ENCODE measurements around the gene RAD51B. TPM values are rescaled to one million over a fixed set of nuclear protein-coding genes. Genes with fewer than 3 reads are reported as not detected.
"Not testable (repeated sequence)": the region's sequence is repeated elsewhere in the genome, so short reads cannot be mapped to it uniquely, and the experiment has no call there.

RAD51B gene
- total RNA-seq, 4 donors from 2014 or later: 14.0 to 16.4 (median 14.8) TPM

DNA sequence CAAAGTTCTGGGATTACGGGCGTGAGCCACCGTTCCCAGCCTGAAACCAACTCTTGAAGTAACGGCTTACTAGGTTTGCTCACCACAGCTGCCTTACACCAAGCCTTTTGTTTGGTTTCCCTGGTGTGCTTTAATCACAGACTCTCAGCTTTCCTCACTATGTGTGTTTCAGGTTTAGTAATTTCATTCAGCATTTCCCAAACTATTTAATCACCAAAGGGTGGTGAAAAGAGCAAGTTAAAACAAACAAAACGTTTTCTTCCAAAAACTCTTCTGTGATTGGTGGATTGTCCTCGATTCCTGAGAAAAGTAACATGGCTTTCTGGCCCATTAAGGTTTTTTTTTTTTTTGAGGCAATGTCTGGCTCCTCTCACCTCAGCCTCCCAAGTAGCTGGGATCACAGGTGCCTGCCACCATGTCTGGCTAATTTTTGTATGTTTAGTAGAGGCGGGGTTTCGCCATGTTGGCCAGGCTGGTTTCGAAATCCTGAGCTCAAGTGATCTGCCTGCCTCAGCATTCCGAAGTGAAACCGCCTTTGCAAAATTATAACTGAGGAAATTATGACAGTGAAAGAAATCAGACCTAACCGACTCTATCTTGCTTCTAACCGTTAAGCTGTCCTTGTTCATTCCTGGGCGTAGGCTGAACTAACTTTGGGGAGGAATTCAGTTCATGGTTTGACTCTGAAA, 1.7 kb upstream of the RAD51B start:
- DNase-seq: no peak
- H3K27me3 ChIP-seq: no peaks in the 10 kb centered on the region
- no peak overlapping the region for H3K4me3 ChIP-seq (replicated peaks in 1 of 3)
- peaks cover 2 to 10% of the 10 kb centered on the region in 2 donors for H3K36me3 ChIP-seq
- H3K4me1 ChIP-seq: peaks cover 11 to 19% of the 10 kb centered on the region in 2 donors
- TF ChIP-seq, protein P1, sequence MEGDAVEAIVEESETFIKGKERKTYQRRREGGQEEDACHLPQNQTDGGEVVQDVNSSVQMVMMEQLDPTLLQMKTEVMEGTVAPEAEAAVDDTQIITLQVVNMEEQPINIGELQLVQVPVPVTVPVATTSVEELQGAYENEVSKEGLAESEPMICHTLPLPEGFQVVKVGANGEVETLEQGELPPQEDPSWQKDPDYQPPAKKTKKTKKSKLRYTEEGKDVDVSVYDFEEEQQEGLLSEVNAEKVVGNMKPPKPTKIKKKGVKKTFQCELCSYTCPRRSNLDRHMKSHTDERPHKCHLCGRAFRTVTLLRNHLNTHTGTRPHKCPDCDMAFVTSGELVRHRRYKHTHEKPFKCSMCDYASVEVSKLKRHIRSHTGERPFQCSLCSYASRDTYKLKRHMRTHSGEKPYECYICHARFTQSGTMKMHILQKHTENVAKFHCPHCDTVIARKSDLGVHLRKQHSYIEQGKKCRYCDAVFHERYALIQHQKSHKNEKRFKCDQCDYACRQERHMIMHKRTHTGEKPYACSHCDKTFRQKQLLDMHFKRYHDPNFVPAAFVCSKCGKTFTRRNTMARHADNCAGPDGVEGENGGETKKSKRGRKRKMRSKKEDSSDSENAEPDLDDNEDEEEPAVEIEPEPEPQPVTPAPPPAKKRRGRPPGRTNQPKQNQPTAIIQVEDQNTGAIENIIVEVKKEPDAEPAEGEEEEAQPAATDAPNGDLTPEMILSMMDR (IDR thresholded peaks at IDR 0.05): no peak
- TF ChIP-seq POLR2A (IDR thresholded peaks at IDR 0.05): no peak
- no peaks in the 10 kb centered on the region for H3K9me3 ChIP-seq
- intact Hi-C loops (cut with DNase I): no loop called here
- whole genome bisulfite sequencing, 2 donors: 89 to 92% methylated on average over 14 of the region's 14 CpGs
- no peak overlapping the region for H3K27ac ChIP-seq

DNA sequence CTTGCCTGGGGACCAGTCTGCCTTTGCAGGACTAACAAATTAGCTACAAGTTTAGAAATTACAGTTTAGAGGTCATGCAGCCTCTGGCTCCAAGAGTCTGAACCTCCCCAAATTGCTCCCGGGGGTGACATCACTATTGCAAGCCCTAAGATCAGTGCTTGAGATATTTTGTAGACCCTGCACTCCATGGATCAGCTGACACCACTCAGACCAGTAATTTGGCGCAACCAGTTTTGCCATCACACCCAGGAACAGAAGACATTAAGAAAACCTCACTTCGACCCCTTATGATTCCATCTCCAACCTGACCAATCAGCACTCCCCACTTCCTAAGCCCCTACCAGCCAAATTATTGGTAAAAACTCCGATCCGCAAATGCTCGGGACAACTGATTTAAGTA, 1.1 kb upstream of the RAD51B start:
- H3K27ac ChIP-seq; H3K4me3 ChIP-seq (replicated peaks in 1 of 3); DNase-seq; H3K9me3 ChIP-seq; intact Hi-C loops (cut with DNase I); H3K27me3 ChIP-seq; H3K36me3 ChIP-seq: not testable (repeated sequence)
- peaks cover 11 to 19% of the 10 kb centered on the region in 2 donors for H3K4me1 ChIP-seq
- WGBS, 2 donors: 91 to 95% methylated on average over 6 of the region's 6 CpGs

DNA sequence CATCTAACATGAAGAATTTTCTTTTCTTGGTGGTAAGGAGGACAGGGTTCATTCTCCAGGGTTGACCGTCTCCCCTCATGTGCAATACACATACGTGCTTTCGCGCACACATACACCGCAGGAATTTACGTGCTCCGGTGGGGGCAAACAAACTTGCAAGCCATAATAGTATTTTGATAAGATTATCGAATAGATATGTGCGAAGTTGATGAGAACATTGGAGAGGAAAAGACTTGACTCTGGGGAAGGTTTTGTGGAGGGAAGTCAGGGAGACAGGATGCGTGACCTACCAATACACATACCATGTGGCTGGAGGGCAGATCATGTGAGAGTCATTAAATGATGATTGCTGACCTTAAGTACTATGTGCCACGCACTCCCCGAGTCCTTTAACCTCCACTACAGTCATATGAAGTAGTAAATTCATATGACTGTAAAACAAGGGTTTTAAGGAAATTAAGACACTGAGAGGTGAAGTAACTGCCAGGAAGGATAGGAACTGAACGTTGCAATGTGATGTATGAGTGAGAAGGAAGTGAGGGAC, 921 bp downstream of the RAD51B start:
- no peaks in the 10 kb centered on the region for H3K9me3 ChIP-seq
- no peak overlapping the region for H3K27ac ChIP-seq
- peak in 1 of 2 donors; percentile 4 for DNase-seq
- no peaks in the 10 kb centered on the region for H3K36me3 ChIP-seq
- no peaks in the 10 kb centered on the region for H3K27me3 ChIP-seq
- intact Hi-C loops (cut with DNase I): no loop called here
- TF ChIP-seq, protein P1 (IDR thresholded peaks at IDR 0.05): no peak
- TF ChIP-seq POLR2A (IDR thresholded peaks at IDR 0.05): no peak
- WGBS, 2 donors: 23 to 36% methylated on average over 13 of the region's 13 CpGs
- peaks cover 7 to 15% of the 10 kb centered on the region in 2 donors for H3K4me1 ChIP-seq
- peak overlapping the region in 2 of 3 donors; percentile 75 to 85 for H3K4me3 ChIP-seq (replicated peaks in 1 of 3)

DNA sequence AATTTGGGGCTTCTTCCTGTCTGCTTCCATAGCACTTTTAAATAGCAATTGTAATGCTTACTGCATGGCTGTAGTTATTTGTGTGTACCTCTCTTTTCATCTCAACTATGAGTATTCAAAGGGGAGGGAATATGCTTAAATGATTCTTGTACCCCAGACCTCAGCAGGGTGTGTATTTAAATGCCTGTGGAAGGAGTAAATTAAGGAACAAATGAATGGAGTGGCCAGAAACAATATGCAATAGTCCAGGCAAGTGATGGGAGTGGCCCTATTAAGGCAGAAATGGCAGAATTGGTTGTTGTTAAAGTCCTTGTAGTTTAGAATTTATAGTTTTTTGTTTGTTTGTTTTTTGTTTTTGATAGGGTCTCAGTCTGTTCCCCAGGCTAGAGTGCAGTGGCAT, 1.5 kb downstream of the RAD51B start:
- peaks cover 3 to 11% of the 10 kb centered on the region in 2 donors for H3K4me1 ChIP-seq
- H3K36me3 ChIP-seq: no peaks in the 10 kb centered on the region
- TF ChIP-seq POLR2A (IDR thresholded peaks at IDR 0.05): no peak
- TF ChIP-seq, protein P1 (IDR thresholded peaks at IDR 0.05): no peak
- H3K27ac ChIP-seq: no peak overlapping the region
- intact Hi-C loops (cut with DNase I): no loop called here
- no peaks in the 10 kb centered on the region for H3K9me3 ChIP-seq
- no peak for DNase-seq
- no peak overlapping the region for H3K4me3 ChIP-seq (replicated peaks in 1 of 3)
- no peaks in the 10 kb centered on the region for H3K27me3 ChIP-seq

DNA sequence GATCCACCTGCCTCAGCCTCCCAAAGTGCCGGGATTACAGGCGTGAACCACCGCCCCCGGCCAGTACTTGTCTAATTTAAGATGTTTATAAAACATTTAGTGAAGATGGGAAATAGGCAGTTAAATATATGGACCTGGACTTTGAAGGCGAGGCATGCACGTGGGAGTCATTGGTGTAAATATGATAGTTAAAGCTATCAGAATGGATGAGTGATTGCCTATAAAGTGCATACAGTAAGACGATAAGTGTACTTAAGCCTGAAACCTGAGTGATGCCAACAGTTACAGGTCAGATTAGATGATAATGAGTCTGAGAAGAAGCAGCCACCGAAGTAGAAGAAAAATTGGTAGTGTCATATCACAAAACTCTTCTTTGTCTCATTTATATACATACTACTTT, 11.5 kb downstream of the RAD51B start:
- WGBS, 2 donors: 94 to 96% methylated on average over 8 of the region's 8 CpGs
- no peaks in the 10 kb centered on the region for H3K27me3 ChIP-seq
- intact Hi-C loops (cut with DNase I): loop anchor here (10.0 kb wide), 1 partner anchor 994 kb away; no protein-coding TSS in a partner anchor
- TF ChIP-seq, protein P1 (IDR thresholded peaks at IDR 0.05): no peak
- no peak for TF ChIP-seq POLR2A (IDR thresholded peaks at IDR 0.05)
- DNase-seq: no peak
- H3K9me3 ChIP-seq: no peaks in the 10 kb centered on the region
- H3K4me3 ChIP-seq (replicated peaks in 1 of 3): no peak overlapping the region
- no peak overlapping the region for H3K27ac ChIP-seq
- no peaks in the 10 kb centered on the region for H3K4me1 ChIP-seq
- H3K36me3 ChIP-seq: no peaks in the 10 kb centered on the region

All from thyroid gland (tissue), 4 donors.